ENCODE measurements around the gene HAUS5. TPM values are rescaled to one million over a fixed set of nuclear protein-coding genes. Genes with fewer than 3 reads are reported as not detected.
"Not testable (repeated sequence)": the region's sequence is repeated elsewhere in the genome, so short reads cannot be mapped to it uniquely, and the experiment has no call there.

The HAUS5 gene
- total and polyA plus RNA-seq, 3 experiments from 2014 or later = 6.7 to 39.3 (median 37.3) TPM

GRCh38 chr19:35595928-35596327 is 16.6 kb upstream of the HAUS5 start:
- Histone ChIP-seq H3K27me3 (ENCODE audit: insufficient read depth, low read length, poor library complexity, severe bottlenecking) (no peaks in the 10 kb centered on the region), H3K27ac (ENCODE audit: low read depth, low read length) (no peak overlapping the region), H3K4me1 (ENCODE audit: insufficient read depth, low read length) (no peaks in the 10 kb centered on the region), H3K36me3 (ENCODE audit: insufficient read depth, low read length) (no peaks in the 10 kb centered on the region), H3K4me3 (ENCODE audit: low read length) (no peak overlapping the region), H3K9me3 (ENCODE audit: low read length) (no peaks in the 10 kb centered on the region)
- H3K27me3 Mint-ChIP-seq = peaks cover 5 to 30% of the 10 kb centered on the region in 2 donors
- no peaks in the 10 kb centered on the region for H3K36me3 Mint-ChIP-seq
- H3K4me1 Mint-ChIP-seq = peaks cover 0 to 2% (median 0%) of the 10 kb centered on the region in 3 donors
- H3K9me3 Mint-ChIP-seq = no peaks in the 10 kb centered on the region
- no peak for DNase-seq
- POLR2A ChIA-PET = no interaction called here
- H3K4me3 Mint-ChIP-seq = no peak overlapping the region
- peak overlapping the region in 1 of 8 donors; percentile 63 for H3K27ac Mint-ChIP-seq
- CTCF ChIA-PET = no interaction called here

- no peaks in the 10 kb centered on the region for H3K4me1 ChIP-seq (ENCODE audit: insufficient read depth, low read length)
- no peaks in the 10 kb centered on the region for H3K36me3 ChIP-seq (ENCODE audit: insufficient read depth, low read length)
- no peak overlapping the region for H3K27ac ChIP-seq (ENCODE audit: low read depth, low read length)
- H3K4me3 ChIP-seq (ENCODE audit: low read length) = no peak overlapping the region
- no peak overlapping the region for H3K4me3 Mint-ChIP-seq
- peaks cover 0 to 2% (median 0%) of the 10 kb centered on the region in 3 donors for H3K4me1 Mint-ChIP-seq
- no peaks in the 10 kb centered on the region for H3K27me3 ChIP-seq (ENCODE audit: insufficient read depth, low read length, poor library complexity, severe bottlenecking)
- no peaks in the 10 kb centered on the region for H3K9me3 Mint-ChIP-seq
- peaks cover 5 to 35% of the 10 kb centered on the region in 2 donors for H3K27me3 Mint-ChIP-seq
- H3K9me3 ChIP-seq (ENCODE audit: low read length) = no peaks in the 10 kb centered on the region
- H3K36me3 Mint-ChIP-seq = peaks cover 0 to 3% (median 0%) of the 10 kb centered on the region in 3 donors
- H3K27ac Mint-ChIP-seq = peak overlapping the region in 1 of 8 donors; percentile 10
- ChIA-PET CTCF (no interaction called here), POLR2A (no interaction called here)
- no peak for DNase-seq
Observed at GRCh38 chr19:35596366-35596999, 16.1 kb upstream of the HAUS5 start.

- Mint-ChIP-seq H3K27ac (no peak overlapping the region), H3K4me1 (no peaks in the 10 kb centered on the region), H3K27me3 (peaks cover 5 to 19% of the 10 kb centered on the region in 2 donors), H3K9me3 (peaks cover 0 to 3% (median 0%) of the 10 kb centered on the region in 5 donors), H3K36me3 (peaks cover 0 to 4% (median 3%) of the 10 kb centered on the region in 3 donors), H3K4me3 (no peak overlapping the region)
- Histone ChIP-seq H3K4me3 (ENCODE audit: low read length) (no peak overlapping the region), H3K9me3 (ENCODE audit: low read length) (no peaks in the 10 kb centered on the region), H3K27ac (ENCODE audit: low read depth, low read length) (no peak overlapping the region), H3K36me3 (ENCODE audit: insufficient read depth, low read length) (no peaks in the 10 kb centered on the region), H3K4me1 (ENCODE audit: insufficient read depth, low read length) (no peaks in the 10 kb centered on the region), H3K27me3 (ENCODE audit: insufficient read depth, low read length, poor library complexity, severe bottlenecking) (no peaks in the 10 kb centered on the region)
- POLR2A ChIA-PET = no interaction called here
- CTCF ChIA-PET = interaction anchor here (1.1 to 1.2 kb wide), 2 partner anchors 10 to 11 kb away, joined by 3 to 4 read pairs; partner anchors contain the start of gene HAUS5
- no peak for DNase-seq
Observed at GRCh38 chr19:35601971-35602370, 10.6 kb upstream of the HAUS5 start.

- H3K27ac Mint-ChIP-seq; H3K4me3 Mint-ChIP-seq; H3K4me3 ChIP-seq (ENCODE audit: low read length); POLR2A ChIA-PET; H3K36me3 Mint-ChIP-seq; DNase-seq; H3K27ac ChIP-seq (ENCODE audit: low read depth, low read length); H3K36me3 ChIP-seq (ENCODE audit: insufficient read depth, low read length); CTCF ChIA-PET; H3K9me3 ChIP-seq (ENCODE audit: low read length); H3K4me1 ChIP-seq (ENCODE audit: insufficient read depth, low read length); H3K4me1 Mint-ChIP-seq; H3K27me3 ChIP-seq (ENCODE audit: insufficient read depth, low read length, poor library complexity, severe bottlenecking); H3K9me3 Mint-ChIP-seq: not testable (repeated sequence)
- peaks cover 3 to 12% of the 10 kb centered on the region in 2 donors for H3K27me3 Mint-ChIP-seq
Observed at GRCh38 chr19:35604436-35604835, 8.1 kb upstream of the HAUS5 start.

- H3K4me1 Mint-ChIP-seq = peaks cover 16 to 24% (median 23%) of the 10 kb centered on the region in 3 donors
Observed at GRCh38 chr19:35607170-35607569, 5.4 kb upstream of the HAUS5 start.

GRCh38 chr19:35607661-35608060 is 4.9 kb upstream of the HAUS5 start:
- no peak overlapping the region for H3K4me3 Mint-ChIP-seq
- no peaks in the 10 kb centered on the region for H3K27me3 ChIP-seq (ENCODE audit: insufficient read depth, low read length, poor library complexity, severe bottlenecking)
- H3K27ac ChIP-seq (ENCODE audit: low read depth, low read length) = no peak overlapping the region
- H3K4me1 Mint-ChIP-seq = peaks cover 20 to 29% (median 28%) of the 10 kb centered on the region in 3 donors
- H3K4me1 ChIP-seq (ENCODE audit: insufficient read depth, low read length) = peaks cover 25% of the 10 kb centered on the region
- H3K27me3 Mint-ChIP-seq = peaks cover 0 to 3% of the 10 kb centered on the region in 2 donors
- H3K4me3 ChIP-seq (ENCODE audit: low read length) = no peak overlapping the region
- ChIA-PET CTCF (interaction anchor here (1.2 kb wide), 1 partner anchor 15 kb away, joined by 3 read pairs; no protein-coding TSS in a partner anchor), POLR2A (no interaction called here)
- peaks cover 2 to 9% (median 4%) of the 10 kb centered on the region in 5 donors for H3K9me3 Mint-ChIP-seq
- H3K36me3 ChIP-seq (ENCODE audit: insufficient read depth, low read length) = no peaks in the 10 kb centered on the region
- H3K36me3 Mint-ChIP-seq = peaks cover 2 to 4% (median 2%) of the 10 kb centered on the region in 3 donors
- DNase-seq = no peak
- H3K27ac Mint-ChIP-seq = peak overlapping the region in 1 of 8 donors; percentile 62
- H3K9me3 ChIP-seq (ENCODE audit: low read length) = no peaks in the 10 kb centered on the region

More at GRCh38 chr19:35607170-35607569, 5.4 kb upstream of the HAUS5 start:
- DNase-seq; H3K4me3 ChIP-seq (ENCODE audit: low read length); H3K9me3 ChIP-seq (ENCODE audit: low read length); H3K27me3 ChIP-seq (ENCODE audit: insufficient read depth, low read length, poor library complexity, severe bottlenecking); H3K27me3 Mint-ChIP-seq; H3K36me3 ChIP-seq (ENCODE audit: insufficient read depth, low read length); H3K9me3 Mint-ChIP-seq; H3K27ac ChIP-seq (ENCODE audit: low read depth, low read length); H3K4me3 Mint-ChIP-seq; H3K36me3 Mint-ChIP-seq; POLR2A ChIA-PET: not testable (repeated sequence)
- CTCF ChIA-PET = interaction anchor here (0.9 to 1.2 kb wide), 2 partner anchors 8 to 15 kb away, joined by 3 read pairs; no protein-coding TSS in a partner anchor
- peaks cover 22% of the 10 kb centered on the region for H3K4me1 ChIP-seq (ENCODE audit: insufficient read depth, low read length)
- H3K27ac Mint-ChIP-seq = peak overlapping the region in 2 of 8 donors; percentile 32 to 62

- Histone ChIP-seq H3K4me1 (ENCODE audit: insufficient read depth, low read length) (peaks cover 30% of the 10 kb centered on the region), H3K9me3 (ENCODE audit: low read length) (no peaks in the 10 kb centered on the region), H3K36me3 (ENCODE audit: insufficient read depth, low read length) (no peaks in the 10 kb centered on the region), H3K4me3 (ENCODE audit: low read length) (no peak overlapping the region), H3K27ac (ENCODE audit: low read depth, low read length) (no peak overlapping the region), H3K27me3 (ENCODE audit: insufficient read depth, low read length, poor library complexity, severe bottlenecking) (no peaks in the 10 kb centered on the region)
- ChIA-PET POLR2A (no interaction called here), CTCF (interaction anchor here (1.2 kb wide), 1 partner anchor 14 kb away, joined by 3 read pairs; no protein-coding TSS in a partner anchor)
- H3K4me1 Mint-ChIP-seq = peaks cover 21 to 34% (median 31%) of the 10 kb centered on the region in 3 donors
- H3K4me3 Mint-ChIP-seq = no peak overlapping the region
- H3K27ac Mint-ChIP-seq = peak overlapping the region in 3 of 8 donors; percentile 12 to 62 (median 14)
- DNase-seq = no peak
- peaks cover 2 to 9% (median 4%) of the 10 kb centered on the region in 5 donors for H3K9me3 Mint-ChIP-seq
- peaks cover 0 to 2% of the 10 kb centered on the region in 2 donors for H3K27me3 Mint-ChIP-seq
- H3K36me3 Mint-ChIP-seq = peaks cover 2 to 4% (median 2%) of the 10 kb centered on the region in 3 donors
Observed at GRCh38 chr19:35608251-35608650, 4.3 kb upstream of the HAUS5 start.

GRCh38 chr19:35609851-35610353 is 2.6 kb upstream of the HAUS5 start:
- Mint-ChIP-seq H3K4me3 (peak overlapping the region in 5 of 7 donors; percentile 9 to 39 (median 32)), H3K27me3 (no peaks in the 10 kb centered on the region), H3K9me3 (peaks cover 2 to 9% (median 4%) of the 10 kb centered on the region in 5 donors), H3K36me3 (peaks cover under 1 to 7% (median 2%) of the 10 kb centered on the region in 3 donors), H3K27ac (peak overlapping the region; percentile 32 to 88 (median 74)), H3K4me1 (peaks cover 25 to 41% (median 31%) of the 10 kb centered on the region in 3 donors)
- no peaks in the 10 kb centered on the region for H3K27me3 ChIP-seq (ENCODE audit: insufficient read depth, low read length, poor library complexity, severe bottlenecking)
- no peak for DNase-seq
- H3K4me1 ChIP-seq (ENCODE audit: insufficient read depth, low read length) = peaks cover 31% of the 10 kb centered on the region
- H3K4me3 ChIP-seq (ENCODE audit: low read length) = peak overlapping the region; percentile 43
- no peaks in the 10 kb centered on the region for H3K36me3 ChIP-seq (ENCODE audit: insufficient read depth, low read length)
- ChIA-PET CTCF (no interaction called here), POLR2A (no interaction called here)
- H3K9me3 ChIP-seq (ENCODE audit: low read length) = no peaks in the 10 kb centered on the region
- no peak overlapping the region for H3K27ac ChIP-seq (ENCODE audit: low read depth, low read length)
